Lung (tissue), 12 donors: ENCODE measurements around the gene RAB11FIP2. TPM values are rescaled to one million over a fixed set of nuclear protein-coding genes. Genes with fewer than 3 reads are reported as not detected.

Source experiments
- ATAC-seq: fragments of 200-7000 bp; cut with Tn5 transposase; one replicate; pipeline ENCODE4 v1.9.1; 2020; ENCODE audit warnings: moderate number of reproducible peaks; ENCODE audit not compliant: insufficient read depth, low FRiP score
- DNase-seq, 3 donors: peaks; one replicate each; pipeline ENCODE4 v3.0.0-alpha.2; 2013 to 2017
- H3K27ac ChIP-seq, 2 donors: one replicate each; pipeline ENCODE4 v1.5.1; 2013; ENCODE audit warnings: mild to moderate bottlenecking in 2 of 2, moderate library complexity in 2 of 2, control low read depth in 1 of 2, inconsistent platforms in 1 of 2, low read depth in 1 of 2, low read length in 1 of 2
- H3K27me3 ChIP-seq, 3 donors: one replicate each; pipeline ENCODE4 v1.5.1; 2013; ENCODE audit warnings: low read length in 2 of 3; ENCODE audit not compliant: control insufficient read depth in 3 of 3, insufficient read depth in 3 of 3
- H3K36me3 ChIP-seq, 4 donors: one replicate each; pipeline ENCODE4 v1.5.1; 2013; ENCODE audit warnings: low read length in 4 of 4, mild to moderate bottlenecking in 1 of 4, moderate library complexity in 1 of 4; ENCODE audit not compliant: control insufficient read depth in 4 of 4, insufficient read depth in 4 of 4
- H3K4me1 ChIP-seq, 5 donors: one replicate each; pipeline ENCODE4 v1.5.1; 2013; ENCODE audit warnings: low read length in 5 of 5, mild to moderate bottlenecking in 2 of 5, moderate library complexity in 1 of 5; ENCODE audit not compliant: control insufficient read depth in 5 of 5, insufficient read depth in 5 of 5
- H3K4me3 ChIP-seq: one replicate; pipeline ENCODE4 v1.5.1; 2013; ENCODE audit warnings: mild to moderate bottlenecking, control low read depth, moderate library complexity
- H3K9ac ChIP-seq, 2 donors: one replicate each; pipeline ENCODE4 v1.5.1; 2013; ENCODE audit warnings: low read length in 2 of 2, control low read depth in 1 of 2; ENCODE audit not compliant: insufficient read depth in 1 of 2
- H3K9me3 ChIP-seq, 4 donors: one replicate each; pipeline ENCODE4 v1.5.1; 2013; ENCODE audit warnings: low read length in 3 of 4, mild to moderate bottlenecking in 1 of 4, moderate library complexity in 1 of 4; ENCODE audit not compliant: control insufficient read depth in 4 of 4, insufficient read depth in 3 of 4
- WGBS, 2 donors: extraction: QIAGEN DNeasy Blood & Tissue Kit; methylation state at CpG; one replicate each; pipeline ENCODE4 v1.1.7; 2013; 5-methylcytosine and 5-hydroxymethylcytosine counted together
- polyA plus RNA-seq, 2 donors: library from polyadenylated mRNA; stranded (reverse); fragments of 200-250 nt; gene quantifications; one replicate each; pipeline ENCODE4 v1.2.1, GENCODE V29; 2013
- total RNA-seq, 2 donors: library from RNA; depleted of rRNA in 1 of 2; stranded (reverse); fragments of >200 nt in 1 of 2; gene quantifications; one replicate each; pipeline ENCODE4 v1.2.1, GENCODE V29; 2014 to 2021
- TF ChIP-seq, protein P1 (sequence below): IDR thresholded peaks from 2 replicates; pipeline ENCODE4 v1.5.1; 2012; ENCODE audit warnings: mild to moderate bottlenecking; ENCODE audit errors: control extremely low read depth, extremely low read depth
- donor health status: control.
- donor health status: control.
- donor health status: Bipolar disorder and iron deficiency.
- donor health status: healthy.
- donor health status: DM: yes; HTN: yes; CAD: no.

RAB11FIP2 gene
- total and polyA plus RNA-seq, 4 donors: 4.2 to 52.4 (median 12.8) TPM

DNA sequence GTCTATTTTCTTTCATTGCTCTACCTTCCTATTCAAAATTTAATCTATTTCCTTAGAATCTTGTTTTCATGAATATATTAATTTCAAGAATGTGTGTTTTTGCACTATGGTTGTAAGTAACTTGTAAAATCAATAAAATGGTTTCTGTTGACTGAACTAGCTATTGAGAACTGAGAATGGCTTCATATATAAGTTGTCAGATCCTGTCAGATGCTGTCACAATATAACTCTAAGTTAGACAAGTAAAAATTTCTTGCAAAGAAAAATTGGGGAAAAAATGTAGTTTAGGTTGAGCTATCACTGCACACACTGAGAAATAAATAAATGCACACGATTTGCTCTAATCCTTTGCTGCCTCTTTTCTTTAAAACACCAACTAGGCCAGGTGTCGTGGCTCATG is 89.8 kb downstream of the RAB11FIP2 start:
- H3K36me3 ChIP-seq: no peaks in the 10 kb centered on the region
- ATAC-seq (no peak), DNase-seq (no peak)
- H3K4me1 ChIP-seq: no peaks in the 10 kb centered on the region
- WGBS, 2 donors: 78 to 83% methylated on average over 2 of the region's 2 CpGs
- H3K9ac ChIP-seq: no peak overlapping the region
- no peaks in the 10 kb centered on the region for H3K27me3 ChIP-seq
- TF ChIP-seq, protein P1, sequence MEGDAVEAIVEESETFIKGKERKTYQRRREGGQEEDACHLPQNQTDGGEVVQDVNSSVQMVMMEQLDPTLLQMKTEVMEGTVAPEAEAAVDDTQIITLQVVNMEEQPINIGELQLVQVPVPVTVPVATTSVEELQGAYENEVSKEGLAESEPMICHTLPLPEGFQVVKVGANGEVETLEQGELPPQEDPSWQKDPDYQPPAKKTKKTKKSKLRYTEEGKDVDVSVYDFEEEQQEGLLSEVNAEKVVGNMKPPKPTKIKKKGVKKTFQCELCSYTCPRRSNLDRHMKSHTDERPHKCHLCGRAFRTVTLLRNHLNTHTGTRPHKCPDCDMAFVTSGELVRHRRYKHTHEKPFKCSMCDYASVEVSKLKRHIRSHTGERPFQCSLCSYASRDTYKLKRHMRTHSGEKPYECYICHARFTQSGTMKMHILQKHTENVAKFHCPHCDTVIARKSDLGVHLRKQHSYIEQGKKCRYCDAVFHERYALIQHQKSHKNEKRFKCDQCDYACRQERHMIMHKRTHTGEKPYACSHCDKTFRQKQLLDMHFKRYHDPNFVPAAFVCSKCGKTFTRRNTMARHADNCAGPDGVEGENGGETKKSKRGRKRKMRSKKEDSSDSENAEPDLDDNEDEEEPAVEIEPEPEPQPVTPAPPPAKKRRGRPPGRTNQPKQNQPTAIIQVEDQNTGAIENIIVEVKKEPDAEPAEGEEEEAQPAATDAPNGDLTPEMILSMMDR: no peak
- H3K4me3 ChIP-seq: no peak overlapping the region
- H3K27ac ChIP-seq: no peak overlapping the region
- H3K9me3 ChIP-seq: no peaks in the 10 kb centered on the region

DNA sequence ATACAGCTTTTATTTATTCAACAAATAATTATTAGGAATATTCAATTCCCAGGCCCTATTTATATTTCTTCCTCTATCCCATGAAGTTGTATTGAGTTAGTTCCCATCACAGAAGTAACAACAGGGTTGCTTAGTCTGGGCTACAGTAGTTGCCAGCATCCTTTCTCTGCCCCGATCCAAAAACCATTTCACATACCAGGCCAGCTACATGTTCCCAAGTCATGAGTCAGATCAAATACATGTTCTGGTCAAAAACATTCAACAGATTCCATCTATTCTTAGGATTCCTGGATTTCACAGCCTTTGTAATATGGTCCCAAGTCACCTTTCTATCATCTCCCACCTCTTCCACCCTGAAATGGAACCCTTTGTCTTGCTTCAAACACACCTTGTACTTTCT is 91.6 kb downstream of the RAB11FIP2 start:
- Histone ChIP-seq H3K9me3 (no peaks in the 10 kb centered on the region), H3K4me3 (no peak overlapping the region), H3K27me3 (no peaks in the 10 kb centered on the region), H3K36me3 (no peaks in the 10 kb centered on the region), H3K9ac (no peak overlapping the region), H3K4me1 (no peaks in the 10 kb centered on the region), H3K27ac (no peak overlapping the region)
- DNase-seq (no peak), ATAC-seq (no peak)
- 94 to 95% methylated on average over 1 of the region's 1 CpG for WGBS, 2 donors
- TF ChIP-seq, protein P1: no peak
